HEK293T (cell line): ENCODE measurements around the gene CFAP73.
"Not testable (repeated sequence)": the region's sequence is repeated elsewhere in the genome, so short reads cannot be mapped to it uniquely, and the experiment has no call there.

Source experiments
- CTCF ChIA-PET: fragments of 350-600 bp; formaldehyde crosslinking; extraction: SDS; loops from one replicate; lab custom pipeline; 2021; ENCODE audit warnings: antibody characterized with exemption, inconsistent platforms; lab: Yijun Ruan, JAX
- POLR2A ChIA-PET: fragments of 350-600 bp; formaldehyde crosslinking; extraction: SDS; loops from one replicate; lab custom pipeline; 2020; ENCODE audit warnings: antibody characterized with exemption, inconsistent platforms; lab: Yijun Ruan, JAX
- DNase-seq: peaks from one replicate; pipeline ENCODE4 v3.0.0; 2012; ENCODE audit warnings: mixed read lengths; ENCODE audit errors: extremely low spot score
- ARNT ChIP-seq: fragments of 450-650 bp; IDR thresholded peaks from 2 replicates; pipeline ENCODE4 v1.6.1; 2017; ENCODE audit warnings: mild to moderate bottlenecking
- BHLHE40 ChIP-seq: fragments of 450-650 bp; IDR thresholded peaks from 2 replicates; pipeline ENCODE4 v1.6.1; 2016; ENCODE audit warnings: mild to moderate bottlenecking, moderate library complexity, borderline replicate concordance
- CTBP1 ChIP-seq: fragments of 450-650 bp; IDR thresholded peaks from 2 replicates; pipeline ENCODE4 v1.6.1; 2016; ENCODE audit warnings: borderline replicate concordance
- ELF4 ChIP-seq: fragments of 450-650 bp; IDR thresholded peaks from 2 replicates; pipeline ENCODE4 v1.6.1; 2017; ENCODE audit warnings: antibody characterized with exemption
- FOXA1 ChIP-seq: fragments of 450-650 bp; IDR thresholded peaks from 2 replicates; pipeline ENCODE4 v1.6.1; 2016; ENCODE audit warnings: mild to moderate bottlenecking
- FOXK2 ChIP-seq: fragments of 450-650 bp; IDR thresholded peaks from 2 replicates; pipeline ENCODE4 v1.6.1; 2016; ENCODE audit warnings: mild to moderate bottlenecking
- FOXM1 ChIP-seq: fragments of 450-650 bp; IDR thresholded peaks from 2 replicates; pipeline ENCODE4 v1.6.1; 2017; ENCODE audit warnings: mild to moderate bottlenecking, borderline replicate concordance
- HDGF ChIP-seq: fragments of 450-650 bp; IDR thresholded peaks from 2 replicates; pipeline ENCODE4 v1.6.1; 2017; ENCODE audit warnings: antibody characterized with exemption, borderline replicate concordance
- L3MBTL2 ChIP-seq: fragments of 450-650 bp; conservative IDR thresholded peaks from 2 replicates; pipeline ENCODE4 v1.6.1; 2016; ENCODE audit warnings: mild to moderate bottlenecking
- LEF1 ChIP-seq: fragments of 450-650 bp; IDR thresholded peaks from 2 replicates; pipeline ENCODE4 v1.6.1; 2017; ENCODE audit warnings: mild to moderate bottlenecking, borderline replicate concordance
- NFRKB ChIP-seq: fragments of 450-650 bp; IDR thresholded peaks from 2 replicates; pipeline ENCODE4 v1.6.1; 2016; ENCODE audit warnings: mild to moderate bottlenecking, moderate library complexity
- SP1 ChIP-seq: fragments of 450-650 bp; IDR thresholded peaks from 2 replicates; pipeline ENCODE4 v1.6.1; 2017
- SUZ12 ChIP-seq: fragments of 450-650 bp; IDR thresholded peaks from 2 replicates; pipeline ENCODE4 v1.6.1; 2016; ENCODE audit warnings: mild to moderate bottlenecking
- TARDBP ChIP-seq: fragments of 450-650 bp; IDR thresholded peaks from 2 replicates; pipeline ENCODE4 v1.6.1; 2016
- ZNF384 ChIP-seq: fragments of 450-650 bp; IDR thresholded peaks from 2 replicates; pipeline ENCODE4 v1.6.1; 2016
- TF ChIP-seq, protein P1 (sequence below): fragments of 450-650 bp; IDR thresholded peaks from 2 replicates; pipeline ENCODE4 v1.6.1; 2016

Gene CFAP73

DNA sequence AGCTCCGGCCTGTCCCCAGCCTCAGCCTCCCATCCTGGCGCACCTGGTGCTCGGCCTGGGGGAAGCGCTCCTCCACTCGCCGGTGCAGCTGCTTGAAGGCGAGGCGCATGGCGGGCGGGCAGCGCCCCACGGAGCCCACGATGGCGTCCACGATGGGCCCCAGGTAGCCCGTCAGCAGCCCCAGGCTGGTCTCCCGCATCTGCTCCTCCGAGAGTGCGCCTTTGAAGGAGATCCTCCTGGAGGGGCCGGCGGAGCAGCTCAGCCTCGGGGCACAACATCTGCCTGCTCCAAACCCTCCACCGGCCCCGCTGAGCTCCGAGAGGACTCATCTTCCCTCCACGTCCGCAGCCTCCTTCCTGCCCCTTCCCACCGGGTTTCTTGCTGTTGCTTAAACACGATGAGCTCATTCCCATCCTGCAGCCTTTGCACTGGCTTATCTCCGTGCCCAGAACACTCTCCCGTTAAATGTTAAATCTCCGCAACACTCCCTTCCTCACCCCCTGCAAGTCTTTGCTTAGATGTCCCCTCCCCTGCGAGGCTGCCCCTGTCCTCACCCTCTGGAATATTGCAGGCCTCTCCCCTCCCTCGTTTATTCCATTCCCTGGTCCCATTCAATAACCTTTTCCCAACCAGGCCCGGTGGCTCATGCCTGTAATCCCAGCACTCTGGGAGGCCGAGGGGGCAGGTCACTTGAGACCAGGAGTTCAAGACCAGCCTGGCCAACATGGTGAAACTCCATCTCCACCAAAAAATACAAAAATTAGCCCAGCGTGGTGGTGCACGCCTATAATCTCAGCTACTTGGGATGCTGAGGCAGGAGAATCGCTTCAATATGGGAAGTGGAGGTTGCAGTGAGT lies 37.3 kb upstream of the CFAP73 start:
- ChIA-PET POLR2A (no interaction called here), CTCF (no interaction called here)
- no peak for DNase-seq
- TF ChIP-seq NFRKB: no peak
- no peak for TF ChIP-seq SUZ12
- TF ChIP-seq, protein P1, sequence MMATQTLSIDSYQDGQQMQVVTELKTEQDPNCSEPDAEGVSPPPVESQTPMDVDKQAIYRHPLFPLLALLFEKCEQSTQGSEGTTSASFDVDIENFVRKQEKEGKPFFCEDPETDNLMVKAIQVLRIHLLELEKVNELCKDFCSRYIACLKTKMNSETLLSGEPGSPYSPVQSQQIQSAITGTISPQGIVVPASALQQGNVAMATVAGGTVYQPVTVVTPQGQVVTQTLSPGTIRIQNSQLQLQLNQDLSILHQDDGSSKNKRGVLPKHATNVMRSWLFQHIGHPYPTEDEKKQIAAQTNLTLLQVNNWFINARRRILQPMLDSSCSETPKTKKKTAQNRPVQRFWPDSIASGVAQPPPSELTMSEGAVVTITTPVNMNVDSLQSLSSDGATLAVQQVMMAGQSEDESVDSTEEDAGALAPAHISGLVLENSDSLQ: no peak
- no peak for TF ChIP-seq FOXK2
- no peak for TF ChIP-seq ZNF384
- TF ChIP-seq HDGF: no peak
- no peak for TF ChIP-seq LEF1
- no peak for TF ChIP-seq ARNT
- TF ChIP-seq TARDBP: no peak
- no peak for TF ChIP-seq SP1

DNA sequence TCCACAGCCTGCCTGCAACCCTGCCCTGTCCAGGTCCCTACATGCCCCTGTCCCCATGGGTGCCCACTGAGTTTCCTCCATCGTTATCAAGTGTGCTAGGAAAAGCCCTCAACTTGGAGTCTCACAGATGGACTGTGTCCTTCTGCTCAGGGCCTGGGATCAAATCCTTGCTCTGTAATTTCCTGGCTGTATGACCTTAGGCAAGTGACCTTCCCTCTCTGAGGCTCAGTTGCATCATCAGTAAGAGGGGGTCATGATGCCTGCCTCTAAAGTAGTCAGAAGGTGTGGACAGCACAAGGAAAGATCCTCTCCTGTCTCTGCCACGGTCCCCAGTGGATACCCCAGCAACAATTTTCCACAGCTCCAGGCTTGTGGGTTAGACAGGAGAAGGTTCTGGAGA lies 36.1 kb upstream of the CFAP73 start:
- POLR2A ChIA-PET: no interaction called here
- DNase-seq: no peak
- CTCF ChIA-PET: no interaction called here
- TF ChIP-seq ZNF384: no peak

DNA sequence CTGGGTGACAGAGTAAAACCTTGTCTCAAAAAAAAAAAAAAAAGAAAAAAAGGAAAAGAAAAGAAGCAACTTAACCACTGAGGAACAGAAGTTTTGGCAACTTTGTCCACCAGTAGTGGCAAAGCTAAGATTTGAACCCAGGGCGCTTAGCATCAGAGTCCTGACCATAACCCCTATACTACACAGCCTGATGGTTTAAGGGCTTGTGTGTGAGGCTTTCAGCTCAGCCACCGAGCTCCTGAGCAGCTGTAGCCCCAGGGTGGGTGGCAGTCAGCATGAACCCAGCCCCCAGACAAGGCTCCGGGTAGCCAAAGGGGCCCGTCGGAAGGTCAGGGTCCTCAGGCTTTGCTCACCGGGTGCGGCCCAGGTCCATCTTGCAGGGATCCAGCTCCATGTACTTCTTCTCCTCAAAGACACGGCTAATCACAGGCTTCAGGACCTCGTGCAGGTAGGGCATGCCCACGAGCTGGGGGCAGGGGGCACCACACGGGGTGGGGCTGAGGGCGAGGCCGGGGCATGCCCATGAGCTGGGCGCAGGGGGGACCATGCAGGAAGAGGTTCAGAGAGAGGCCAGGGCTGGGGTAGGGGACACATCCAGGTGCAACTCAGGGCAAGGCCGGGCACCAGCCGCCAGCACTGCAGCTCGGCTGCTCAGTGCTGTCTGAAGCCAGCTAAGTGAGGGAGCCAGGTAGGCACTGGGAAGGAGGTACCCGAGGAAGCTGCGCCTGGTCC lies 34.9 kb upstream of the CFAP73 start:
- no peak for DNase-seq
- ChIA-PET CTCF (no interaction called here), POLR2A (no interaction called here)
- TF ChIP-seq TARDBP (no peak), HDGF (no peak), SUZ12 (no peak), FOXA1 (no peak), L3MBTL2 (no peak), ELF4 (no peak), NFRKB (no peak), FOXK2 (no peak)
- TF ChIP-seq, protein P1: no peak

DNA sequence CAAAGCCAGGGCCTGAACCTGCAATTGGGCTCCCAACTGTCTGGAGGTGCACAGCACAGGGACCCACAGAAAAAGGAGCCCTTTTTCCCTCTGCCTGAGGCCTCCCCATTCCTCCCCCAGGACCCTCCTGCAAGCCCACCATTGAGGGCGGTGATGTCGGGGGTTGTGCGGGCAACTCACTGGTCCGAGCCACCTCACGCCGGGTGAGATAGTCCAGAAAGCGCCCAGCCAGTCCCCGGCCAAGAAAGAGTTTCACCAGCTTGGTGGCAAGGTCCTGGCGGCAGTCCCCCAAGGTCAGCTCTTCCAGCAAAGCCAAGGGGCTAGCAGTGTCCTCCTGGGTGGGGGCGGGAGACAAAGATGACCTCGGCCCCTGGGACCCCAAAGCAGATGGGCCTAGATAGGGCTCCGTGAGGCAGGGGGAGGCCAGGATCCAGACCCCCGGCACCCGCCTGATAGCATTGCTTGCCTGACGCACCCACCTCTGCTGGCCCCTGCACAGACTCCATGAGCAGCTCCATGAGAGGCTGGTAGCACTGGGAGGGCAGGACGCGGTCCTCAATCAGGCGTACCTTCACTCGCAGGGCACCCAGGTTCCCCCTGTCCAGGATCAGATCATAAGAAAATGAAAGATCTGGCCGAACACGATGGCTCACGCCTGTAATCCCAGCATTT lies 33.9 kb upstream of the CFAP73 start:
- no peak for DNase-seq

DNA sequence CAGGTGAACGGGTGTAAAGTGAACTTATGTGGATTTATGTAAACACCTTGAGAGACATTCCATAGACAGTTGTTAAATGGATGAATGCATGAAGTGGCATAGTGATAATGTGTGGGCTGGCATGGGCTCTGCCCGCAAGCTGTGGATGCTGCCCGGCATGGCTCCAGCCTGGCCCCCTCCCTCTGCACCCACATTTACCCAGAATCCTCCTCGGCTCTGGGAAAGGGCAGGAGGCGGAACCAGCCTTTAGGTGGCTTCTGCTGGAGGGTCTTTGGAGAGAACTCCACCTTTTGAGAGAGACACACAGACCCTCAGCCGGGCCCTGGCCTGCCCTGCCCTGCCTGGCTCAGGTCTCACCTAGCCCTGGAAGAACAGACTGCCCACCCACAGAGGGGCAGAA lies 32.6 kb upstream of the CFAP73 start:
- TF ChIP-seq ELF4: no peak
- TF ChIP-seq SUZ12: no peak
- no peak for TF ChIP-seq BHLHE40
- no peak for TF ChIP-seq FOXA1
- TF ChIP-seq ARNT: no peak
- TF ChIP-seq FOXK2: no peak
- TF ChIP-seq NFRKB: no peak
- no peak for TF ChIP-seq SP1
- TF ChIP-seq HDGF: no peak
- no peak for TF ChIP-seq L3MBTL2
- no peak for TF ChIP-seq FOXM1
- TF ChIP-seq, protein P1: no peak
- no peak for TF ChIP-seq ZNF384
- no peak for TF ChIP-seq LEF1
- no peak for TF ChIP-seq CTBP1
- no peak for DNase-seq
- POLR2A ChIA-PET: no interaction called here
- CTCF ChIA-PET: no interaction called here

More for the DNA sequence above, 33.9 kb upstream of the CFAP73 start:
- CTCF ChIA-PET: no interaction called here
- POLR2A ChIA-PET: no interaction called here
- no peak for TF ChIP-seq NFRKB
- TF ChIP-seq FOXM1: no peak
- TF ChIP-seq LEF1: no peak
- no peak for TF ChIP-seq L3MBTL2
- no peak for TF ChIP-seq HDGF
- no peak for TF ChIP-seq TARDBP
- no peak for TF ChIP-seq SUZ12
- TF ChIP-seq, protein P1: no peak
- TF ChIP-seq ARNT: no peak
- no peak for TF ChIP-seq ZNF384
- TF ChIP-seq FOXK2: no peak
- no peak for TF ChIP-seq SP1
- no peak for TF ChIP-seq CTBP1
- TF ChIP-seq ELF4: no peak
- no peak for TF ChIP-seq BHLHE40
- TF ChIP-seq FOXA1: no peak

DNA sequence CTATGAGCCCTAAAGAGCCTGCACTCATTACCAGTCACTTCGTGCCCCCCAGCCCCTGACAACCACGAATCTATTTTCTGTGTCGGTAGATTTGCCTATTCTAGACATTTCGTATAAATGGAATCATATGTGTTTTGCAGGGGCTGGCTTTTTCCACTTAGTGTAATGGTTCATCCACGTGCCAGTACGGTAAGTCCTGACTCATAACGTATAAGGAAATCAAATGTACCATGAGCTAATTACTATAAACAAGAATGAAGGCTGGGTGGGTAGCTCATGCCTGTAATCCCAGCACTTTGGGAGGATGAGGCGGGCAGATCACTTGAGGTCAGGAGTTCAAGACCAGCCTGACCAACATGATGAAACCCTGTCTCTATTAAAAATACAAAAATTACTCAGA lies 31.8 kb upstream of the CFAP73 start:
- POLR2A ChIA-PET, DNase-seq, CTCF ChIA-PET: not testable (repeated sequence)
